WTC11 (cell line): ENCODE results near the gene CTNND2.

Experiments used
- ATF1 ChIP-seq: sonication (generic); formaldehyde crosslinking; IDR thresholded peaks from 2 replicates; pipeline ENCODE4 v1.8.1; 2023; ENCODE audit warnings: mild to moderate bottlenecking, moderate library complexity, missing genetic modification reagents
- ATF6 ChIP-seq: sonication (generic); formaldehyde crosslinking; IDR thresholded peaks from 2 replicates; pipeline ENCODE4 v1.8.1; 2023; ENCODE audit warnings: mild to moderate bottlenecking, missing genetic modification reagents
- CBFB ChIP-seq: sonication (generic); formaldehyde crosslinking; IDR thresholded peaks from 2 replicates; pipeline ENCODE4 v1.8.1; 2022; ENCODE audit warnings: mild to moderate bottlenecking, low read depth, missing genetic modification reagents
- CTCF ChIP-seq: fragments of 200-600 bp; IDR thresholded peaks from 2 replicates; pipeline ENCODE4 v1.8.0; 2022; ENCODE audit warnings: antibody characterized with exemption
- ESRRA ChIP-seq: sonication (generic); formaldehyde crosslinking; IDR thresholded peaks from 2 replicates; pipeline ENCODE4 v1.8.1; 2022; ENCODE audit warnings: mild to moderate bottlenecking, missing genetic modification reagents, borderline replicate concordance
- HMGXB4 ChIP-seq: sonication (generic); formaldehyde crosslinking; IDR thresholded peaks from 2 replicates; pipeline ENCODE4 v1.8.1; 2023; ENCODE audit warnings: mild to moderate bottlenecking, moderate library complexity, missing genetic modification reagents
- JUN ChIP-seq: sonication (generic); formaldehyde crosslinking; IDR thresholded peaks from 2 replicates; pipeline ENCODE4 v1.8.0; 2023; ENCODE audit warnings: mild to moderate bottlenecking, missing genetic modification reagents
- NR1H2 ChIP-seq: sonication (generic); formaldehyde crosslinking; IDR thresholded peaks from 2 replicates; pipeline ENCODE4 v1.9.0; 2021; ENCODE audit warnings: mild to moderate bottlenecking, moderate library complexity, missing genetic modification reagents
- USF2 ChIP-seq: sonication (generic); formaldehyde crosslinking; IDR thresholded peaks from 2 replicates; pipeline ENCODE4 v1.8.1; 2023; ENCODE audit warnings: mild to moderate bottlenecking, missing genetic modification reagents, moderate library complexity
- ZBTB21 ChIP-seq: sonication (generic); formaldehyde crosslinking; IDR thresholded peaks from 2 replicates; pipeline ENCODE4 v1.8.1; 2023; ENCODE audit warnings: mild to moderate bottlenecking, missing genetic modification reagents, borderline replicate concordance
- ZNF281 ChIP-seq: sonication (generic); formaldehyde crosslinking; IDR thresholded peaks from 2 replicates; pipeline ENCODE4 v1.8.0; 2023; ENCODE audit warnings: mild to moderate bottlenecking, missing genetic modification reagents
- ZSCAN18 ChIP-seq: fragments of 250-450 bp; sonication (Bioruptor Pico); IDR thresholded peaks from 2 replicates; pipeline ENCODE4 v2.1.2; 2022; ENCODE audit warnings: mild to moderate bottlenecking, moderate library complexity
- TF ChIP-seq, protein P1 (sequence below): sonication (generic); formaldehyde crosslinking; IDR thresholded peaks from 2 replicates; pipeline ENCODE4 v1.8.0; 2023; ENCODE audit warnings: missing genetic modification reagents, mild to moderate bottlenecking, borderline replicate concordance

GRCh38 chr5:11009576-11009975 is 894.7 kb downstream of the CTNND2 start:
- TF ChIP-seq ATF6 (no peak), CBFB (CRISPR knock-in tag) (no peak), JUN (no peak), ZSCAN18 (no peak), CTCF (no peak), NR1H2 (CRISPR knock-in tag) (no peak), ATF1 (CRISPR knock-in tag) (no peak), HMGXB4 (CRISPR knock-in tag) (no peak), ESRRA (CRISPR knock-in tag) (no peak), ZBTB21 (CRISPR knock-in tag) (no peak), ZNF281 (CRISPR knock-in tag) (no peak), USF2 (CRISPR knock-in tag) (no peak)
- TF ChIP-seq, protein P1, sequence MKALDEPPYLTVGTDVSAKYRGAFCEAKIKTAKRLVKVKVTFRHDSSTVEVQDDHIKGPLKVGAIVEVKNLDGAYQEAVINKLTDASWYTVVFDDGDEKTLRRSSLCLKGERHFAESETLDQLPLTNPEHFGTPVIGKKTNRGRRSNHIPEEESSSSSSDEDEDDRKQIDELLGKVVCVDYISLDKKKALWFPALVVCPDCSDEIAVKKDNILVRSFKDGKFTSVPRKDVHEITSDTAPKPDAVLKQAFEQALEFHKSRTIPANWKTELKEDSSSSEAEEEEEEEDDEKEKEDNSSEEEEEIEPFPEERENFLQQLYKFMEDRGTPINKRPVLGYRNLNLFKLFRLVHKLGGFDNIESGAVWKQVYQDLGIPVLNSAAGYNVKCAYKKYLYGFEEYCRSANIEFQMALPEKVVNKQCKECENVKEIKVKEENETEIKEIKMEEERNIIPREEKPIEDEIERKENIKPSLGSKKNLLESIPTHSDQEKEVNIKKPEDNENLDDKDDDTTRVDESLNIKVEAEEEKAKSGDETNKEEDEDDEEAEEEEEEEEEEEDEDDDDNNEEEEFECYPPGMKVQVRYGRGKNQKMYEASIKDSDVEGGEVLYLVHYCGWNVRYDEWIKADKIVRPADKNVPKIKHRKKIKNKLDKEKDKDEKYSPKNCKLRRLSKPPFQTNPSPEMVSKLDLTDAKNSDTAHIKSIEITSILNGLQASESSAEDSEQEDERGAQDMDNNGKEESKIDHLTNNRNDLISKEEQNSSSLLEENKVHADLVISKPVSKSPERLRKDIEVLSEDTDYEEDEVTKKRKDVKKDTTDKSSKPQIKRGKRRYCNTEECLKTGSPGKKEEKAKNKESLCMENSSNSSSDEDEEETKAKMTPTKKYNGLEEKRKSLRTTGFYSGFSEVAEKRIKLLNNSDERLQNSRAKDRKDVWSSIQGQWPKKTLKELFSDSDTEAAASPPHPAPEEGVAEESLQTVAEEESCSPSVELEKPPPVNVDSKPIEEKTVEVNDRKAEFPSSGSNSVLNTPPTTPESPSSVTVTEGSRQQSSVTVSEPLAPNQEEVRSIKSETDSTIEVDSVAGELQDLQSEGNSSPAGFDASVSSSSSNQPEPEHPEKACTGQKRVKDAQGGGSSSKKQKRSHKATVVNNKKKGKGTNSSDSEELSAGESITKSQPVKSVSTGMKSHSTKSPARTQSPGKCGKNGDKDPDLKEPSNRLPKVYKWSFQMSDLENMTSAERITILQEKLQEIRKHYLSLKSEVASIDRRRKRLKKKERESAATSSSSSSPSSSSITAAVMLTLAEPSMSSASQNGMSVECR (CRISPR knock-in tag): no peak
